Erythroblast (primary cell): Measurements from ENCODE around the gene CCDC12.

Source experiments
- GATA1 ChIP-seq: IDR thresholded peaks from 2 replicates; pipeline ENCODE4 v1.6.1; 2011; ENCODE audit warnings: low read depth, mild to moderate bottlenecking, control low read depth, low read length, moderate library complexity
- POLR2A ChIP-seq: IDR thresholded peaks from 2 replicates; pipeline ENCODE4 v1.6.1; 2011; ENCODE audit warnings: mild to moderate bottlenecking, low read length

- TF ChIP-seq POLR2A, result no peak
- no peak for TF ChIP-seq GATA1
These were observed 25.9 kb upstream of the CCDC12 start for GRCh38 chr3:47002171-47003055.
